ENCODE results near the gene SCAMP4.

The SCAMP4 gene

GRCh38 chr19:1905110-1905862 is at the start of gene SCAMP4, which contains the start of gene ADAT3:
Gene SCAMP4, plus strand, starts transcription at chr19:1905399. Its CDS starts 9,621 bp downstream, at chr19:1915020.
Gene ADAT3, plus strand, starts transcription at chr19:1905399. Its CDS starts 6,649 bp downstream, at chr19:1912048.
- DNase-seq (ENCODE audit: low read depth): peak; percentile 92
- no peak for TF ChIP-seq CTCF (IDR thresholded peaks at IDR 0.05; ENCODE audit: control insufficient read depth, insufficient read depth, low read depth, low read length, missing control alignments)
- H3K4me3 ChIP-seq (ENCODE audit: control insufficient read depth, low read depth, low read length): peak within 1 kb of the TSS; percentile 70

GRCh38 chr19:1855828-1856255 is 49.4 kb upstream of the SCAMP4 start:
- H3K4me3 ChIP-seq (ENCODE audit: control insufficient read depth, low read depth, low read length): no peak overlapping the region
- no peak for DNase-seq (ENCODE audit: low read depth)

GRCh38 chr19:1856345-1856697 is 48.9 kb upstream of the SCAMP4 start:
- no peak overlapping the region for H3K4me3 ChIP-seq (ENCODE audit: control insufficient read depth, low read depth, low read length)
- TF ChIP-seq CTCF (IDR thresholded peaks at IDR 0.05; ENCODE audit: control insufficient read depth, insufficient read depth, low read depth, low read length, missing control alignments): no peak

More at GRCh38 chr19:1855828-1856255, 49.4 kb upstream of the SCAMP4 start:
- no peak for TF ChIP-seq CTCF (IDR thresholded peaks at IDR 0.05; ENCODE audit: control insufficient read depth, insufficient read depth, low read depth, low read length, missing control alignments)

GRCh38 chr19:1856698-1857603 is 48.2 kb upstream of the SCAMP4 start:
- TF ChIP-seq CTCF (IDR thresholded peaks at IDR 0.05; ENCODE audit: control insufficient read depth, insufficient read depth, low read depth, low read length, missing control alignments): no peak
- no peak for DNase-seq (ENCODE audit: low read depth)
- H3K4me3 ChIP-seq (ENCODE audit: control insufficient read depth, low read depth, low read length): peak overlapping the region; percentile 20

More at GRCh38 chr19:1856345-1856697, 48.9 kb upstream of the SCAMP4 start:
- DNase-seq (ENCODE audit: low read depth): no peak

- H3K4me3 ChIP-seq (ENCODE audit: control insufficient read depth, low read depth, low read length): peak overlapping the region; percentile 18
Measured at GRCh38 chr19:1857648-1858326, 47.4 kb upstream of the SCAMP4 start.

More at GRCh38 chr19:1857648-1858326, 47.4 kb upstream of the SCAMP4 start:
- TF ChIP-seq CTCF (IDR thresholded peaks at IDR 0.05; ENCODE audit: control insufficient read depth, insufficient read depth, low read depth, low read length, missing control alignments): no peak
- DNase-seq (ENCODE audit: low read depth): no peak
